ENCODE results near the gene MLKL. TPM values are rescaled to one million over a fixed set of nuclear protein-coding genes. Genes with fewer than 3 reads are reported as not detected.

MLKL gene
- total RNA-seq, 1 experiment from 2014 or later: 4.3 TPM

DNA sequence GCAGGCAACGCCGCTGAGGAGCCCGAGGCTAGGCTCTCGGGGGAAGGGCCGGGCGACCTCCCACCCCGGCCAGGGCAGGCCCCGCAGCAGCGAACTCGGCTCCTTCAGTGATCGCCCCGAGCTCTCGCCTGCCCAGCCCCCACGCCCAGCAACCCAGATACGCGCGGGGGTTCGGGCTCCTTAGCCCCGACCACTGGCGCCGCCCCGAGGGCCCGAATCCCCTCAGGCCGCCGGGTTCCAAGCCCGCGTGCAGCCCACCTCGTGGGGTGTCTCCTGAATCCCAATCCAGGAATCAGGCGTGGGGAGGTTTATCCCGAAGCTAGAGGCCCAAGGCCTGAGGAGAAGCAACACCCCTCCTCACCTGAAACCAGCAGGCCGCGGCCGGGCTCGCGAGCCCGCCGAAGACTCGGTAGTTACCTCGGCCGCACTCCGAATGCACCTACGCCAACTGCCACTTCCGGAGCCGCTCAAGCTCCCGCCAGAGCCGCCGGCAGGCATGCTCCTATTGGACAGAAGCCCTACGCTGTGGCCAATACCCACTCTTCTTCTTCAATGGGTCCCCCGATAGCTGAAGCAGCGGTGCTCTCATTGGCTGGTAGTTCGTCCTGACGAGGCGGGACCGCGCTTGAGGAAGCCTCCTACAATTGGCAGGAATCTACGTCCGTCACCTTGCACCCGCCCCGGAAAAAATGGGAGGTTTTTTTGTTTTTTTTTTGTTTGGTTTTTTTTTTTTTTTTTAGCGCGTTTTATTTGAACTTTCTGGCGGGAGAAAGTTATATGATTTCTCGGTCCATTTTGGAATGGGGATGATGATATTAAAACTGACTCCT is 34.0 kb downstream of the MLKL start, which contains the start of gene RFWD3 (continued):
- TF ChIP-seq, protein P1, sequence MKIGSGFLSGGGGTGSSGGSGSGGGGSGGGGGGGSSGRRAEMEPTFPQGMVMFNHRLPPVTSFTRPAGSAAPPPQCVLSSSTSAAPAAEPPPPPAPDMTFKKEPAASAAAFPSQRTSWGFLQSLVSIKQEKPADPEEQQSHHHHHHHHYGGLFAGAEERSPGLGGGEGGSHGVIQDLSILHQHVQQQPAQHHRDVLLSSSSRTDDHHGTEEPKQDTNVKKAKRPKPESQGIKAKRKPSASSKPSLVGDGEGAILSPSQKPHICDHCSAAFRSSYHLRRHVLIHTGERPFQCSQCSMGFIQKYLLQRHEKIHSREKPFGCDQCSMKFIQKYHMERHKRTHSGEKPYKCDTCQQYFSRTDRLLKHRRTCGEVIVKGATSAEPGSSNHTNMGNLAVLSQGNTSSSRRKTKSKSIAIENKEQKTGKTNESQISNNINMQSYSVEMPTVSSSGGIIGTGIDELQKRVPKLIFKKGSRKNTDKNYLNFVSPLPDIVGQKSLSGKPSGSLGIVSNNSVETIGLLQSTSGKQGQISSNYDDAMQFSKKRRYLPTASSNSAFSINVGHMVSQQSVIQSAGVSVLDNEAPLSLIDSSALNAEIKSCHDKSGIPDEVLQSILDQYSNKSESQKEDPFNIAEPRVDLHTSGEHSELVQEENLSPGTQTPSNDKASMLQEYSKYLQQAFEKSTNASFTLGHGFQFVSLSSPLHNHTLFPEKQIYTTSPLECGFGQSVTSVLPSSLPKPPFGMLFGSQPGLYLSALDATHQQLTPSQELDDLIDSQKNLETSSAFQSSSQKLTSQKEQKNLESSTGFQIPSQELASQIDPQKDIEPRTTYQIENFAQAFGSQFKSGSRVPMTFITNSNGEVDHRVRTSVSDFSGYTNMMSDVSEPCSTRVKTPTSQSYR (CRISPR knock-in tag; IDR thresholded peaks at IDR 0.05): 0 out of 2 replicates have a peak, but pooled peaks have one; percentile 50
- TF ChIP-seq MYBL2 (CRISPR knock-in tag; IDR thresholded peaks at IDR 0.05): peak; percentile 79; the same call in 1 of the 2 replicates
- TF ChIP-seq, protein P2, sequence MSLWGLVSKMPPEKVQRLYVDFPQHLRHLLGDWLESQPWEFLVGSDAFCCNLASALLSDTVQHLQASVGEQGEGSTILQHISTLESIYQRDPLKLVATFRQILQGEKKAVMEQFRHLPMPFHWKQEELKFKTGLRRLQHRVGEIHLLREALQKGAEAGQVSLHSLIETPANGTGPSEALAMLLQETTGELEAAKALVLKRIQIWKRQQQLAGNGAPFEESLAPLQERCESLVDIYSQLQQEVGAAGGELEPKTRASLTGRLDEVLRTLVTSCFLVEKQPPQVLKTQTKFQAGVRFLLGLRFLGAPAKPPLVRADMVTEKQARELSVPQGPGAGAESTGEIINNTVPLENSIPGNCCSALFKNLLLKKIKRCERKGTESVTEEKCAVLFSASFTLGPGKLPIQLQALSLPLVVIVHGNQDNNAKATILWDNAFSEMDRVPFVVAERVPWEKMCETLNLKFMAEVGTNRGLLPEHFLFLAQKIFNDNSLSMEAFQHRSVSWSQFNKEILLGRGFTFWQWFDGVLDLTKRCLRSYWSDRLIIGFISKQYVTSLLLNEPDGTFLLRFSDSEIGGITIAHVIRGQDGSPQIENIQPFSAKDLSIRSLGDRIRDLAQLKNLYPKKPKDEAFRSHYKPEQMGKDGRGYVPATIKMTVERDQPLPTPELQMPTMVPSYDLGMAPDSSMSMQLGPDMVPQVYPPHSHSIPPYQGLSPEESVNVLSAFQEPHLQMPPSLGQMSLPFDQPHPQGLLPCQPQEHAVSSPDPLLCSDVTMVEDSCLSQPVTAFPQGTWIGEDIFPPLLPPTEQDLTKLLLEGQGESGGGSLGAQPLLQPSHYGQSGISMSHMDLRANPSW (CRISPR knock-in tag; conservative IDR thresholded peaks at IDR 0.05; ENCODE audit: low read depth): no peak
- TF ChIP-seq, protein P3, sequence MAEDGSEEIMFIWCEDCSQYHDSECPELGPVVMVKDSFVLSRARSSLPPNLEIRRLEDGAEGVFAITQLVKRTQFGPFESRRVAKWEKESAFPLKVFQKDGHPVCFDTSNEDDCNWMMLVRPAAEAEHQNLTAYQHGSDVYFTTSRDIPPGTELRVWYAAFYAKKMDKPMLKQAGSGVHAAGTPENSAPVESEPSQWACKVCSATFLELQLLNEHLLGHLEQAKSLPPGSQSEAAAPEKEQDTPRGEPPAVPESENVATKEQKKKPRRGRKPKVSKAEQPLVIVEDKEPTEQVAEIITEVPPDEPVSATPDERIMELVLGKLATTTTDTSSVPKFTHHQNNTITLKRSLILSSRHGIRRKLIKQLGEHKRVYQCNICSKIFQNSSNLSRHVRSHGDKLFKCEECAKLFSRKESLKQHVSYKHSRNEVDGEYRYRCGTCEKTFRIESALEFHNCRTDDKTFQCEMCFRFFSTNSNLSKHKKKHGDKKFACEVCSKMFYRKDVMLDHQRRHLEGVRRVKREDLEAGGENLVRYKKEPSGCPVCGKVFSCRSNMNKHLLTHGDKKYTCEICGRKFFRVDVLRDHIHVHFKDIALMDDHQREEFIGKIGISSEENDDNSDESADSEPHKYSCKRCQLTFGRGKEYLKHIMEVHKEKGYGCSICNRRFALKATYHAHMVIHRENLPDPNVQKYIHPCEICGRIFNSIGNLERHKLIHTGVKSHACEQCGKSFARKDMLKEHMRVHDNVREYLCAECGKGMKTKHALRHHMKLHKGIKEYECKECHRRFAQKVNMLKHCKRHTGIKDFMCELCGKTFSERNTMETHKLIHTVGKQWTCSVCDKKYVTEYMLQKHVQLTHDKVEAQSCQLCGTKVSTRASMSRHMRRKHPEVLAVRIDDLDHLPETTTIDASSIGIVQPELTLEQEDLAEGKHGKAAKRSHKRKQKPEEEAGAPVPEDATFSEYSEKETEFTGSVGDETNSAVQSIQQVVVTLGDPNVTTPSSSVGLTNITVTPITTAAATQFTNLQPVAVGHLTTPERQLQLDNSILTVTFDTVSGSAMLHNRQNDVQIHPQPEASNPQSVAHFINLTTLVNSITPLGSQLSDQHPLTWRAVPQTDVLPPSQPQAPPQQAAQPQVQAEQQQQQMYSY (CRISPR knock-in tag; IDR thresholded peaks at IDR 0.05): no peak
- TF ChIP-seq ZNF396 (CRISPR knock-in tag; IDR thresholded peaks at IDR 0.05; ENCODE audit: borderline replicate concordance): no peak
- peak; percentile 36; the same call in 1 of the 2 replicates for TF ChIP-seq GABPB1 (CRISPR knock-in tag; IDR thresholded peaks at IDR 0.05)
- TF ChIP-seq NFYB (CRISPR knock-in tag; conservative IDR thresholded peaks at IDR 0.05; ENCODE audit: low read depth): peak; percentile 95
- no peak for TF ChIP-seq ZNF121 (CRISPR knock-in tag; IDR thresholded peaks at IDR 0.05)
- TF ChIP-seq, protein P4, sequence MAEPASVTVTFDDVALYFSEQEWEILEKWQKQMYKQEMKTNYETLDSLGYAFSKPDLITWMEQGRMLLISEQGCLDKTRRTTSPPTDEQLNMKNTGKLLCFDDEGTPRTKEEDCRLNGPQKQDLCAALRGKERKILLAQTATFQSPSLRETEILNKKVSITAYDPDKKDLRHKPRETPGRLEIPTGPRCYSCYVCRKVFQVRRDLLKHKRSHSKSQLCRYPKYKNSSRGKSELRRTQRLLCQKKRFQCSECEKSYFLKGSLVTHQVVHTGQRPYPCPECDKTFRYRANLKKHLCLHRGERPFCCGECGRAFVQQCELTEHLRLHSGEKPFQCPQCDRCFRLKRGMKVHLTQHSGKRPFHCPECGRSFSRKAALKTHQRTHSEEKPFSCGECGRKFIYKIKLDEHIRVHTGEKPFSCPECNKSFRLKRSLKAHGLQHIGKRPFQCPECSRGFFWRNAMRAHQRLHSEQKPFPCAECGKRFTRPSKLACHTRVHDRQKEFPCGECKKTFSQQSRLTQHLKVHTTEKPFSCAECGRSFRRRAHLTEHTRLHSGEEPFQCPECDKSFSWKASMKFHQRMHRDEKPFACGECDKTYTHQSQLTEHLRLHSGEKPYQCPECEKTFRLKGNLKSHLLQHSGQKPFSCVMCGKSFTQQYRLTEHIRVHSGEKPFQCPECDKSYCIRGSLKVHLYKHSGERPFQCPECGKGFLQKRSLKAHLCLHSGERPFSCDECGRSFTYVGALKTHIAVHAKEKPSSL (CRISPR knock-in tag; conservative IDR thresholded peaks at IDR 0.05): no peak
- TF ChIP-seq, protein P5, sequence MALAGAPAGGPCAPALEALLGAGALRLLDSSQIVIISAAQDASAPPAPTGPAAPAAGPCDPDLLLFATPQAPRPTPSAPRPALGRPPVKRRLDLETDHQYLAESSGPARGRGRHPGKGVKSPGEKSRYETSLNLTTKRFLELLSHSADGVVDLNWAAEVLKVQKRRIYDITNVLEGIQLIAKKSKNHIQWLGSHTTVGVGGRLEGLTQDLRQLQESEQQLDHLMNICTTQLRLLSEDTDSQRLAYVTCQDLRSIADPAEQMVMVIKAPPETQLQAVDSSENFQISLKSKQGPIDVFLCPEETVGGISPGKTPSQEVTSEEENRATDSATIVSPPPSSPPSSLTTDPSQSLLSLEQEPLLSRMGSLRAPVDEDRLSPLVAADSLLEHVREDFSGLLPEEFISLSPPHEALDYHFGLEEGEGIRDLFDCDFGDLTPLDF (CRISPR knock-in tag; IDR thresholded peaks at IDR 0.05): no peak; the same call in 1 of the 2 replicates
- TF ChIP-seq, protein P6, sequence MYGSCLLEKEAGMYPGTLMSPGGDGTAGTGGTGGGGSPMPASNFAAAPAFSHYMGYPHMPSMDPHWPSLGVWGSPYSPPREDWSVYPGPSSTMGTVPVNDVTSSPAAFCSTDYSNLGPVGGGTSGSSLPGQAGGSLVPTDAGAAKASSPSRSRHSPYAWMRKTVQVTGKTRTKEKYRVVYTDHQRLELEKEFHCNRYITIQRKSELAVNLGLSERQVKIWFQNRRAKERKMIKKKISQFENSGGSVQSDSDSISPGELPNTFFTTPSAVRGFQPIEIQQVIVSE (CRISPR knock-in tag; IDR thresholded peaks at IDR 0.05; ENCODE audit: borderline replicate concordance): no peak
- TF ChIP-seq, protein P7, sequence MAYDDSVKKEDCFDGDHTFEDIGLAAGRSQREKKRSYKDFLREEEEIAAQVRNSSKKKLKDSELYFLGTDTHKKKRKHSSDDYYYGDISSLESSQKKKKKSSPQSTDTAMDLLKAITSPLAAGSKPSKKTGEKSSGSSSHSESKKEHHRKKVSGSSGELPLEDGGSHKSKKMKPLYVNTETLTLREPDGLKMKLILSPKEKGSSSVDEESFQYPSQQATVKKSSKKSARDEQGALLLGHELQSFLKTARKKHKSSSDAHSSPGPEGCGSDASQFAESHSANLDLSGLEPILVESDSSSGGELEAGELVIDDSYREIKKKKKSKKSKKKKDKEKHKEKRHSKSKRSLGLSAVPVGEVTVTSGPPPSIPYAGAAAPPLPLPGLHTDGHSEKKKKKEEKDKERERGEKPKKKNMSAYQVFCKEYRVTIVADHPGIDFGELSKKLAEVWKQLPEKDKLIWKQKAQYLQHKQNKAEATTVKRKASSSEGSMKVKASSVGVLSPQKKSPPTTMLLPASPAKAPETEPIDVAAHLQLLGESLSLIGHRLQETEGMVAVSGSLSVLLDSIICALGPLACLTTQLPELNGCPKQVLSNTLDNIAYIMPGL (CRISPR knock-in tag; IDR thresholded peaks at IDR 0.05): no peak
- no peak for TF ChIP-seq NFATC4 (CRISPR knock-in tag; IDR thresholded peaks at IDR 0.05)
- TF ChIP-seq, protein P8, sequence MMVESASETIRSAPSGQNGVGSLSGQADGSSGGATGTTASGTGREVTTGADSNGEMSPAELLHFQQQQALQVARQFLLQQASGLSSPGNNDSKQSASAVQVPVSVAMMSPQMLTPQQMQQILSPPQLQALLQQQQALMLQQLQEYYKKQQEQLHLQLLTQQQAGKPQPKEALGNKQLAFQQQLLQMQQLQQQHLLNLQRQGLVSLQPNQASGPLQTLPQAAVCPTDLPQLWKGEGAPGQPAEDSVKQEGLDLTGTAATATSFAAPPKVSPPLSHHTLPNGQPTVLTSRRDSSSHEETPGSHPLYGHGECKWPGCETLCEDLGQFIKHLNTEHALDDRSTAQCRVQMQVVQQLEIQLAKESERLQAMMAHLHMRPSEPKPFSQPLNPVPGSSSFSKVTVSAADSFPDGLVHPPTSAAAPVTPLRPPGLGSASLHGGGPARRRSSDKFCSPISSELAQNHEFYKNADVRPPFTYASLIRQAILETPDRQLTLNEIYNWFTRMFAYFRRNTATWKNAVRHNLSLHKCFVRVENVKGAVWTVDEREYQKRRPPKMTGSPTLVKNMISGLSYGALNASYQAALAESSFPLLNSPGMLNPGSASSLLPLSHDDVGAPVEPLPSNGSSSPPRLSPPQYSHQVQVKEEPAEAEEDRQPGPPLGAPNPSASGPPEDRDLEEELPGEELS (CRISPR knock-in tag; IDR thresholded peaks at IDR 0.05): no peak
- TF ChIP-seq, protein P9, sequence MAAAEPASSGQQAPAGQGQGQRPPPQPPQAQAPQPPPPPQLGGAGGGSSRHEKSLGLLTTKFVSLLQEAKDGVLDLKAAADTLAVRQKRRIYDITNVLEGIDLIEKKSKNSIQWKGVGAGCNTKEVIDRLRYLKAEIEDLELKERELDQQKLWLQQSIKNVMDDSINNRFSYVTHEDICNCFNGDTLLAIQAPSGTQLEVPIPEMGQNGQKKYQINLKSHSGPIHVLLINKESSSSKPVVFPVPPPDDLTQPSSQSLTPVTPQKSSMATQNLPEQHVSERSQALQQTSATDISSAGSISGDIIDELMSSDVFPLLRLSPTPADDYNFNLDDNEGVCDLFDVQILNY (CRISPR knock-in tag; IDR thresholded peaks at IDR 0.05): peak; percentile 20; the same call in 1 of the 2 replicates
- TF ChIP-seq, protein P10, sequence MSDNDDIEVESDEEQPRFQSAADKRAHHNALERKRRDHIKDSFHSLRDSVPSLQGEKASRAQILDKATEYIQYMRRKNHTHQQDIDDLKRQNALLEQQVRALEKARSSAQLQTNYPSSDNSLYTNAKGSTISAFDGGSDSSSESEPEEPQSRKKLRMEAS (CRISPR knock-in tag; IDR thresholded peaks at IDR 0.05): peak; percentile 77
- TF ChIP-seq, protein P11, sequence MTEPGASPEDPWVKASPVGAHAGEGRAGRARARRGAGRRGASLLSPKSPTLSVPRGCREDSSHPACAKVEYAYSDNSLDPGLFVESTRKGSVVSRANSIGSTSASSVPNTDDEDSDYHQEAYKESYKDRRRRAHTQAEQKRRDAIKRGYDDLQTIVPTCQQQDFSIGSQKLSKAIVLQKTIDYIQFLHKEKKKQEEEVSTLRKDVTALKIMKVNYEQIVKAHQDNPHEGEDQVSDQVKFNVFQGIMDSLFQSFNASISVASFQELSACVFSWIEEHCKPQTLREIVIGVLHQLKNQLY (CRISPR knock-in tag; IDR thresholded peaks at IDR 0.05): no peak

Measured in WTC11 (cell line).